ENCODE measurements around the gene TIMM44. TPM values are rescaled to one million over a fixed set of nuclear protein-coding genes. Genes with fewer than 3 reads are reported as not detected.

TIMM44 gene
- polyA plus RNA-seq, 1 of the 3 experiments (the other 2 are of a cell fraction), result 49.7 TPM

- no peak for TF ChIP-seq MAX (IDR thresholded peaks at IDR 0.05; ENCODE audit: low read depth)
These were observed 22.6 kb upstream of the TIMM44 start (continued) for GRCh38 chr19:7965921-7966665.

DNA sequence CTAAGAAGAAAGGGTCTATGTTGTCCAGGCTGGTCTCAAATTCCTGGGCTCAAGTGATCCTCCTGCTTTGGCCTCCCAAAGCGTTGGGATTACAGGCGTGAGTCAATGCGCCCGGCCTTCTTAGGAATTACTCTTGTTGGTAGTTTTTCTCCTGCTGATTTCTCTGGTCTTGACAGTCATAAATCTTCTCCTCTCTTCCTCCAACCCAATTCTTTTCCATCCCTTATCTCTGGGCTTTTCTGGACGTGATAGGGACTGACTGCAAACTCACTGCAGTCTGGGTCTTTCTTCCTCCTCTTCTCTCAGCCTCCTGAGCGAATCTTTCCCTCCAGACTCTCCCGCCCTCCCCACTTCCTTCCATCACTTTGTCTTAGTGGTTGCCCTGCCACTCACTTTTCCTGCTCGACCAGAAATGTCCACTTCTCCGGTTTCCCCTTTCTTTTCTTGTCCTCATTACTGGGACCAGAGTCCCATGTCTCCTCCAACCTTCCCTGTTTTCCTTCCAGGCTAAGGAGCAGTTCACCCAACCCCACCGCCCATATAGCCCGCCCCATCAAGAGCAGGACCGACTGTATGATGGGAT is 21.9 kb upstream of the TIMM44 start:
- Histone ChIP-seq H3K4me1 (ENCODE audit: control insufficient read depth in 1 of 2, insufficient read depth in 2 of 2, low read depth in 1 of 2, low read length in 1 of 2) (no peaks in the 10 kb centered on the region), H3K27me3 (ENCODE audit: insufficient read depth) (no peaks in the 10 kb centered on the region), H3K9me3 (no peaks in the 10 kb centered on the region), H3K9me2 (no peaks in the 10 kb centered on the region), H3F3A (replicated peaks; ENCODE audit: insufficient read depth) (peaks cover 5% of the 10 kb centered on the region), H3K27ac (ENCODE audit: low read depth in 2 of 2, low read length in 1 of 2) (no peak overlapping the region), H3K79me2 (ENCODE audit: insufficient read depth) (peaks cover 5% of the 10 kb centered on the region; the same call in 1 of the 2 replicates), H3K9ac (no peak overlapping the region), H3K4me2 (no peak overlapping the region), H4K20me1 (ENCODE audit: insufficient read depth) (peaks cover 2% of the 10 kb centered on the region; the same call in 1 of the 2 replicates), H3K4me3 (ENCODE audit: low read depth in 2 of 2, low read length in 1 of 2) (no peak overlapping the region), H2AFZ (ENCODE audit: low read depth) (no peak overlapping the region), H3K36me3 (replicated peaks in 1 of 2; ENCODE audit: control insufficient read depth in 1 of 2, insufficient read depth in 2 of 2, low read length in 1 of 2) (peaks cover 38 to 75% of the 10 kb centered on the region in 2 experiments)
- TF ChIP-seq REST (IDR thresholded peaks at IDR 0.05; ENCODE audit: low read depth, low read length) (no peak), GABPA (IDR thresholded peaks at IDR 0.05; ENCODE audit: low read depth) (no peak)
- WGBS (ENCODE audit: low lambda C conversion rate), result 96% methylated on average over 12 of the region's 12 CpGs
- CTCF ChIA-PET, result interaction anchor here (1.6 kb wide), 1 partner anchor 22 kb away, joined by 9 read pairs; the partner anchor contains the start of gene TIMM44
- POLR2A ChIA-PET, result no interaction called here
- no peak for DNase-seq

DNA sequence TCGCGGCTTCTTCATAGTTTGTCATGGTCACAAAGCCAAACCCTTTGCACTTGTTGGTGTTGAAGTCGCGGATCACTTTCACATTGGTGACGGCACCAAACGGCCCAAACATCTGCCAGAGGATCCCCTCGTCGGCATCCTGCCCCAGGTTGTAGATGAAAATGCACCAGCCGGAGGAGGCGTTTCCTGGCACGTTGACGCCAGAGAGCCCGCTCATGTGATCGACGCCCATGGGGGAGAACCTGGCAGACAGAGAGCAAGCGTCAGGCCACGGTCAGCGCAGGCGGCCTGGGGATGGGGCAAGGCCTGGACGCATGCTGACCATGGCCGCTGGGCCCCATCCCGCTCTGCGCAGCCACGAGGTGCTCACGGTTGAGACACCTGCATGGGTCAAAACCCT is 20.1 kb upstream of the TIMM44 start:
- H4K20me1 ChIP-seq (ENCODE audit: insufficient read depth), result no peaks in the 10 kb centered on the region
- H3K27me3 ChIP-seq (ENCODE audit: insufficient read depth), result no peaks in the 10 kb centered on the region
- TF ChIP-seq MXI1 (IDR thresholded peaks at IDR 0.05; ENCODE audit: low read depth, low read length), result no peak
- no peak for TF ChIP-seq SMC3 (IDR thresholded peaks at IDR 0.05; ENCODE audit: low read depth, low read length)
- TF ChIP-seq RXRA (IDR thresholded peaks at IDR 0.05; ENCODE audit: borderline replicate concordance, low read depth), result no peak
- no peak for TF ChIP-seq EP300 (IDR thresholded peaks at IDR 0.05; ENCODE audit: borderline replicate concordance in 1 of 2, low read depth in 1 of 2, low read length in 1 of 2)
- TF ChIP-seq MEF2A (IDR thresholded peaks at IDR 0.05; ENCODE audit: borderline replicate concordance, low read depth), result no peak
- no peak for TF ChIP-seq TAF1 (IDR thresholded peaks at IDR 0.05; ENCODE audit: borderline replicate concordance, low read depth, low read length)
- no peak for TF ChIP-seq FOXM1 (IDR thresholded peaks at IDR 0.05; ENCODE audit: low read depth)
- no peak for TF ChIP-seq GABPA (IDR thresholded peaks at IDR 0.05; ENCODE audit: low read depth)
- TF ChIP-seq NFIC (IDR thresholded peaks at IDR 0.05; ENCODE audit: borderline replicate concordance), result no peak
- TF ChIP-seq, protein P1, sequence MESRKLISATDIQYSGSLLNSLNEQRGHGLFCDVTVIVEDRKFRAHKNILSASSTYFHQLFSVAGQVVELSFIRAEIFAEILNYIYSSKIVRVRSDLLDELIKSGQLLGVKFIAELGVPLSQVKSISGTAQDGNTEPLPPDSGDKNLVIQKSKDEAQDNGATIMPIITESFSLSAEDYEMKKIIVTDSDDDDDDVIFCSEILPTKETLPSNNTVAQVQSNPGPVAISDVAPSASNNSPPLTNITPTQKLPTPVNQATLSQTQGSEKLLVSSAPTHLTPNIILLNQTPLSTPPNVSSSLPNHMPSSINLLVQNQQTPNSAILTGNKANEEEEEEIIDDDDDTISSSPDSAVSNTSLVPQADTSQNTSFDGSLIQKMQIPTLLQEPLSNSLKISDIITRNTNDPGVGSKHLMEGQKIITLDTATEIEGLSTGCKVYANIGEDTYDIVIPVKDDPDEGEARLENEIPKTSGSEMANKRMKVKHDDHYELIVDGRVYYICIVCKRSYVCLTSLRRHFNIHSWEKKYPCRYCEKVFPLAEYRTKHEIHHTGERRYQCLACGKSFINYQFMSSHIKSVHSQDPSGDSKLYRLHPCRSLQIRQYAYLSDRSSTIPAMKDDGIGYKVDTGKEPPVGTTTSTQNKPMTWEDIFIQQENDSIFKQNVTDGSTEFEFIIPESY (IDR thresholded peaks at IDR 0.05; ENCODE audit: borderline replicate concordance, low read depth), result no peak
- no peak for TF ChIP-seq ELF1 (IDR thresholded peaks at IDR 0.05)
- TF ChIP-seq, protein P2, sequence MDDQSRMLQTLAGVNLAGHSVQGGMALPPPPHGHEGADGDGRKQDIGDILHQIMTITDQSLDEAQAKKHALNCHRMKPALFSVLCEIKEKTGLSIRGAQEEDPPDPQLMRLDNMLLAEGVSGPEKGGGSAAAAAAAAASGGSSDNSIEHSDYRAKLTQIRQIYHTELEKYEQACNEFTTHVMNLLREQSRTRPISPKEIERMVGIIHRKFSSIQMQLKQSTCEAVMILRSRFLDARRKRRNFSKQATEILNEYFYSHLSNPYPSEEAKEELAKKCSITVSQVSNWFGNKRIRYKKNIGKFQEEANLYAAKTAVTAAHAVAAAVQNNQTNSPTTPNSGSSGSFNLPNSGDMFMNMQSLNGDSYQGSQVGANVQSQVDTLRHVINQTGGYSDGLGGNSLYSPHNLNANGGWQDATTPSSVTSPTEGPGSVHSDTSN (IDR thresholded peaks at IDR 0.05), result no peak
- no peak for TF ChIP-seq SIN3A (IDR thresholded peaks at IDR 0.05; ENCODE audit: borderline replicate concordance, low read depth, low read length)
- TF ChIP-seq USF2 (IDR thresholded peaks at IDR 0.05; ENCODE audit: borderline replicate concordance, low read depth, low read length), result no peak
- no peak overlapping the region for H2AFZ ChIP-seq (ENCODE audit: low read depth)
- H3K27ac ChIP-seq (ENCODE audit: low read depth in 2 of 2, low read length in 1 of 2), result no peak overlapping the region
- H3K4me3 ChIP-seq (ENCODE audit: low read depth in 2 of 2, low read length in 1 of 2), result no peak overlapping the region
- peaks cover 5% of the 10 kb centered on the region for H3F3A ChIP-seq (replicated peaks; ENCODE audit: insufficient read depth)
- H3K9me2 ChIP-seq, result no peaks in the 10 kb centered on the region
- peaks cover 2% of the 10 kb centered on the region; the same call in 1 of the 2 replicates for H3K79me2 ChIP-seq (ENCODE audit: insufficient read depth)
- WGBS (ENCODE audit: low lambda C conversion rate), result 97% methylated on average over 16 of the region's 25 CpGs
- ChIA-PET POLR2A (no interaction called here), CTCF (interaction anchor here (0.5 kb wide), 1 partner anchor 110 kb away, joined by 3 read pairs; no protein-coding TSS in a partner anchor)
- no peaks in the 10 kb centered on the region for H3K9me3 ChIP-seq
- H3K9ac ChIP-seq, result no peak overlapping the region
- H3K4me1 ChIP-seq (ENCODE audit: control insufficient read depth in 1 of 2, insufficient read depth in 2 of 2, low read depth in 1 of 2, low read length in 1 of 2), result no peaks in the 10 kb centered on the region
- no peak overlapping the region for H3K4me2 ChIP-seq
- H3K36me3 ChIP-seq (replicated peaks in 1 of 2; ENCODE audit: control insufficient read depth in 1 of 2, insufficient read depth in 2 of 2, low read length in 1 of 2), result peaks cover 36 to 84% of the 10 kb centered on the region in 2 experiments
- DNase-seq, result no peak

Measured in SK-N-SH (cell line).